K562 (cell line): ENCODE measurements around the gene FBN1. TPM values are rescaled to one million over a fixed set of nuclear protein-coding genes. Genes with fewer than 3 reads are reported as not detected.

Experiments
- MGA ChIP-seq: fragments of 450-650 bp; IDR thresholded peaks from 2 replicates; pipeline ENCODE4 v1.6.1; 2016; ENCODE audit warnings: mild to moderate bottlenecking, moderate library complexity
- NFIC ChIP-seq: fragments of 450-650 bp; IDR thresholded peaks from 2 replicates; pipeline ENCODE4 v1.6.1; 2017; ENCODE audit warnings: mild to moderate bottlenecking, inconsistent platforms
- polyA plus RNA-seq, 8 experiments: library from polyadenylated mRNA; depleted of rRNA in 4 of 8; stranded (reverse) in 5 of 8; unstranded in 3 of 8; fragments of >200 nt; fragmentation: Nextera tagmentation in 2 of 8; fragmentation: Illumina TruSeq in 1 of 8; extraction: Ambion mirVana in 2 of 8; extraction: Trizol in 1 of 8; gene quantifications; 2 replicates each; pipeline versions ENCODE4 v1.2.1 to v1.2.3, GENCODE V29; 2011 to 2014; ENCODE audit warnings: inconsistent platforms in 1 of 8, missing spikeins in 1 of 8
- total RNA-seq, 7 experiments: library from RNA; depleted of rRNA in 6 of 7; stranded (reverse); fragments of >200 nt in 6 of 7; fragmentation: Illumina TruSeq in 2 of 7; extraction: Trizol in 2 of 7; gene quantifications; 2 replicates each; pipeline versions ENCODE4 v1.2.1 to v1.2.3, GENCODE V29; 2011 to 2021; ENCODE audit warnings: low replicate concordance in 1 of 7

FBN1 gene
- total and polyA plus RNA-seq, 9 of the 15 experiments (the other 6 are each of a cell fraction or from before 2014, with no cell fraction given): 0.15 to 1.2 (median 0.60) TPM

- peak; percentile 87 for TF ChIP-seq MGA
- peak; percentile 50; the same call in 1 of the 2 replicates for TF ChIP-seq NFIC
Observed at GRCh38 chr15:48631176-48631770, 14.2 kb downstream of the FBN1 start (continued).
